ENCODE measurements around the gene CDK6.
"Not testable (repeated sequence)": the region's sequence is repeated elsewhere in the genome, so short reads cannot be mapped to it uniquely, and the experiment has no call there.

The CDK6 gene

GRCh38 chr7:92836489-92836999 lies at the start of gene CDK6:
CDK6 (minus strand) TSS chr7:92836573; CDS start chr7:92833323, 3,250 bp downstream.
- TF ChIP-seq, protein P1, sequence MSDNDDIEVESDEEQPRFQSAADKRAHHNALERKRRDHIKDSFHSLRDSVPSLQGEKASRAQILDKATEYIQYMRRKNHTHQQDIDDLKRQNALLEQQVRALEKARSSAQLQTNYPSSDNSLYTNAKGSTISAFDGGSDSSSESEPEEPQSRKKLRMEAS (IDR thresholded peaks at IDR 0.05; ENCODE audit: low read depth, low read length), result peak; percentile 59; the same call in 1 of the 2 replicates
- TF ChIP-seq MYC (IDR thresholded peaks at IDR 0.05; ENCODE audit: low read depth, low read length) (0 out of 2 replicates have a peak, but pooled peaks have one; percentile 12), CTCF (IDR thresholded peaks at IDR 0.05; ENCODE audit: low read depth, low read length) (no peak), POLR2A (IDR thresholded peaks at IDR 0.05; ENCODE audit: extremely low read depth, insufficient read length) (peak; percentile 18)
- peak; percentile 64 for DNase-seq (ENCODE audit: low read depth)
- H3K4me3 ChIP-seq (ENCODE audit: low read depth, low read length), result peak within 1 kb of the TSS; percentile 68

- H3K4me3 ChIP-seq (ENCODE audit: low read depth, low read length); DNase-seq (ENCODE audit: low read depth): not testable (repeated sequence)
Measured at GRCh38 chr7:92886039-92886438, 49.7 kb upstream of the CDK6 start.

DNA sequence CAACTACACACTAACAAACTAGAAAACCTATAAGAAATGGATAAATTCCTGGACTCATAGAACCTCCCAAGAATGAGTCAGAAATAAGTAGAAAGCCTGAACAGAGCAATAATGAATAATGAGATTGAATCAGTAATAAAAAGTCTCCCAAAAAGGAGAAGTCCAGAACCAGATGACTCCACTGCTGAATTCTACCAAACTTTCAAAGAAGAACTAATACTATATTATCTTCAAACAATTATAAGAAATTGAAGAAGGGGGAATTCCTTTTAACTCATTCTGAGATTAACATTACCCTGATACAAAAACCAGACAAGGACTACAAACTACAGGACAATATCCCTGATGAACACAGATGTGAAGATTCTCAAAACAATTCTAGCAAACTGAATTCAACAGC lies 47.8 kb upstream of the CDK6 start:
- TF ChIP-seq CTCF (IDR thresholded peaks at IDR 0.05; ENCODE audit: low read depth, low read length) (no peak), POLR2A (IDR thresholded peaks at IDR 0.05; ENCODE audit: extremely low read depth, insufficient read length) (no peak), MYC (IDR thresholded peaks at IDR 0.05; ENCODE audit: low read depth, low read length) (no peak)
- TF ChIP-seq, protein P1 (IDR thresholded peaks at IDR 0.05; ENCODE audit: low read depth, low read length), result no peak
- no peak overlapping the region for H3K4me3 ChIP-seq (ENCODE audit: low read depth, low read length)
- no peak for DNase-seq (ENCODE audit: low read depth)

GRCh38 chr7:92882760-92883159 lies 46.4 kb upstream of the CDK6 start:
- no peak overlapping the region for H3K4me3 ChIP-seq (ENCODE audit: low read depth, low read length)
- TF ChIP-seq MYC (IDR thresholded peaks at IDR 0.05; ENCODE audit: low read depth, low read length) (no peak), CTCF (IDR thresholded peaks at IDR 0.05; ENCODE audit: low read depth, low read length) (no peak), POLR2A (IDR thresholded peaks at IDR 0.05; ENCODE audit: extremely low read depth, insufficient read length) (no peak)
- TF ChIP-seq, protein P1 (IDR thresholded peaks at IDR 0.05; ENCODE audit: low read depth, low read length), result no peak
- no peak for DNase-seq (ENCODE audit: low read depth)

DNA sequence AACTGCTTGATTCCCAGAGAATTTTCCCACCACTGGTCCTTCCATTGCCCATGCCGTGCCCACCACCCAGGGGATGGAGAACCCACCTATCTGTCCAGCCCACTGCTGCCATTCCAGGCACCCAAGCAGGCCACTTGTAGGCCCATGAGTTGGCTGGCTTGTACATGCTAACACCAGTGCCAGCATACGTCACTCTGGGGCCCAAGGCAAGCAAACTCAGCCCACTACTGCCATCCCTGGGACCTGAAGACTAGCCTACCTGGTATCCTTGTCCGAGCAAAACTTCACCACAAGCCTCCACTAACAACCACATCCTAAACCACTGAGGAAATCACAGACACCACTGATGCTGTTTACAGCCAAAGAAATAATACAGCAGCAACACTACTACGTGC lies 44.7 kb upstream of the CDK6 start:
- no peak overlapping the region for H3K4me3 ChIP-seq (ENCODE audit: low read depth, low read length)
- no peak for DNase-seq (ENCODE audit: low read depth)
- TF ChIP-seq CTCF (IDR thresholded peaks at IDR 0.05; ENCODE audit: low read depth, low read length) (no peak), MYC (IDR thresholded peaks at IDR 0.05; ENCODE audit: low read depth, low read length) (no peak), POLR2A (IDR thresholded peaks at IDR 0.05; ENCODE audit: extremely low read depth, insufficient read length) (no peak)
- TF ChIP-seq, protein P1 (IDR thresholded peaks at IDR 0.05; ENCODE audit: low read depth, low read length), result no peak

DNA sequence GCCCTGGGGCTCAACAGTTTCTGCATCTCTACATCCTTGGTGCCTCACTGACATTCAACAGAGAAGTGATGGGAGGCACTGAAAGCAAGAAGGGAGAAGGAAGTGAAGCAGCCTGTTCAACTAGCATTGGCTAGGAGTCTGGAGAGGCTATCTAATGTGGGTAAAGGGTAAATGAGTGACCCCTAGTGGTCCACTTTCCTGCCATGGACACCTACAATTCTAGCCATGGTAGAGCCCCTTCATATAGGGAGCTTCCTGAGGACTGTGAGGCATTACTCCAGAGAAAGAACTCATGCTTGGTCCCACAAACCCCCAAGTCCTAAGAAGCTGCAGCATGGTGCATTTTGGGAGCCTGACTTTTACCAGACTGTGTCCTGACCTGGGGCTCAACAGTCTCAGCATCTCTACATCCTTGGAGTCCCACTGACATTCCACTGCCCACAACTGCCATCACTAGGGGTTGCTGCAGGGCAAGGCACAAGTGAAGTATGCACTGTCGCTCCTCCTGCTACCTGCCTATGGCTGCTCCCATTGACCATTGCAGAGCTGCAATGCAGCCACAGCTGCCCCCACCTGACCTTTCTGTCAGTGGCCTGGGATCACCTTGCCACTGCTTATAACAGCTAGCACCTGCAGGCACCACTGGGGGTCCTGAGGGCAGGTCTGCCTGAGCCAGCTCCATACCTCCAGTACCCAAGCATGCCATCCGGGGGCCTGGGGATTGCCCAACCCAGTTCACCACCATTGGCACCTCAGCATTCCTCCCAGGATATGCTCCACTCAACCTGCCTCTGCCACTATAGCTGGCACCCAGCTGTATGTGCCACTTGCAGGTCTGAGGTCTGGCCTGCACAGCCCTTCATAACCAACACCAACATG lies 44.1 kb upstream of the CDK6 start:
- DNase-seq (ENCODE audit: low read depth), result peak; percentile 56
- H3K4me3 ChIP-seq (ENCODE audit: low read depth, low read length), result no peak overlapping the region
- TF ChIP-seq MYC (IDR thresholded peaks at IDR 0.05; ENCODE audit: low read depth, low read length) (no peak), CTCF (IDR thresholded peaks at IDR 0.05; ENCODE audit: low read depth, low read length) (peak; percentile 59)

Data from NB4 (cell line).